HEK293 (cell line): Measurements from ENCODE around the gene THAP5.

ENCODE experiments used
- CTCF ChIA-PET: fragments of 350-600 bp; formaldehyde crosslinking; extraction: SDS; loops from one replicate; lab custom pipeline; 2021; ENCODE audit warnings: antibody characterized with exemption; lab: Yijun Ruan, JAX
- POLR2A ChIA-PET: fragments of 300-600 bp; formaldehyde crosslinking; extraction: SDS; loops from one replicate; lab custom pipeline; 2020; ENCODE audit warnings: antibody characterized with exemption, inconsistent platforms; lab: Yijun Ruan, JAX
- H3K27ac ChIP-seq: fragments of 200-500 bp; sonication (Bioruptor generic); 2 replicates; pipeline ENCODE4 v1.5.1; 2014; ENCODE audit warnings: low read depth, low read length, control low read depth, inconsistent platforms; ENCODE audit errors: extremely low read depth
- H3K36me3 ChIP-seq, 2 experiments: fragments of 200-500 bp in 1 of 2; sonication (Bioruptor generic) in 1 of 2; 1 replicate in 1 of 2; 2 replicates in 1 of 2; pipeline ENCODE4 v1.5.1; 2014 to 2017; ENCODE audit warnings: inconsistent platforms in 2 of 2, low read length in 2 of 2; ENCODE audit not compliant: control insufficient read depth in 2 of 2, insufficient read depth in 1 of 2
- H3K4me1 ChIP-seq: fragments of 200-500 bp; sonication (Bioruptor generic); 2 replicates; pipeline ENCODE4 v1.5.1; 2014; ENCODE audit warnings: mild to moderate bottlenecking, low read length, inconsistent platforms; ENCODE audit not compliant: control insufficient read depth, insufficient read depth
- H3K4me3 ChIP-seq: 2 replicates; pipeline ENCODE4 v1.5.1; 2011; ENCODE audit warnings: low read depth, mild to moderate bottlenecking, control low read depth, low read length, moderate library complexity
- H3K9me3 ChIP-seq: fragments of 200-500 bp; sonication (Bioruptor generic); 2 replicates; pipeline ENCODE4 v1.5.1; 2014; ENCODE audit warnings: low read depth, low read length, inconsistent platforms; ENCODE audit not compliant: control insufficient read depth, insufficient read depth
- HIC1 ChIP-seq: fragments of 450-650 bp; formaldehyde crosslinking; IDR thresholded peaks from 2 replicates; pipeline ENCODE4 v1.5.1; 2016; ENCODE audit warnings: missing biosample characterization, missing genetic modification characterization
- HOXA7 ChIP-seq: sonication (generic); formaldehyde crosslinking; IDR thresholded peaks from 2 replicates; pipeline ENCODE4 v1.8.1; 2022; ENCODE audit warnings: missing genetic modification reagents, borderline replicate concordance
- SCRT2 ChIP-seq: fragments of 450-650 bp; formaldehyde crosslinking; IDR thresholded peaks from 2 replicates; pipeline ENCODE4 v1.5.1; 2016; ENCODE audit warnings: missing biosample characterization, missing genetic modification characterization
- SP2 ChIP-seq: fragments of 450-650 bp; formaldehyde crosslinking; IDR thresholded peaks from 2 replicates; pipeline ENCODE4 v1.5.1; 2016; ENCODE audit warnings: missing biosample characterization, missing genetic modification characterization
- ZBTB49 ChIP-seq: fragments of 450-650 bp; formaldehyde crosslinking; IDR thresholded peaks from 2 replicates; pipeline ENCODE4 v1.5.1; 2016; ENCODE audit warnings: missing biosample characterization, missing genetic modification characterization, low read depth
- ZNF146 ChIP-seq: fragments of 450-650 bp; formaldehyde crosslinking; IDR thresholded peaks from 2 replicates; pipeline ENCODE4 v1.5.1; 2016; ENCODE audit warnings: missing biosample characterization, missing genetic modification characterization
- ZNF221 ChIP-seq: fragments of 450-650 bp; formaldehyde crosslinking; IDR thresholded peaks from 2 replicates; pipeline ENCODE4 v1.5.1; 2017; ENCODE audit warnings: missing biosample characterization, missing genetic modification characterization, borderline replicate concordance
- ZNF23 ChIP-seq: fragments of 450-650 bp; formaldehyde crosslinking; IDR thresholded peaks from 2 replicates; pipeline ENCODE4 v1.5.1; 2016; ENCODE audit warnings: missing biosample characterization, missing genetic modification characterization, borderline replicate concordance
- ZNF266 ChIP-seq: fragments of 450-650 bp; formaldehyde crosslinking; IDR thresholded peaks from 2 replicates; pipeline ENCODE4 v1.5.1; 2016; ENCODE audit warnings: missing biosample characterization, missing genetic modification characterization, low read depth
- ZNF449 ChIP-seq: fragments of 450-650 bp; formaldehyde crosslinking; IDR thresholded peaks from 2 replicates; pipeline ENCODE4 v1.5.1; 2017; ENCODE audit warnings: missing biosample characterization, mild to moderate bottlenecking, missing genetic modification characterization, moderate library complexity
- ZNF600 ChIP-seq: fragments of 450-650 bp; formaldehyde crosslinking; IDR thresholded peaks from 2 replicates; pipeline ENCODE4 v1.5.1; 2016; ENCODE audit warnings: missing biosample characterization, missing genetic modification characterization
- ZNF707 ChIP-seq: fragments of 450-650 bp; formaldehyde crosslinking; IDR thresholded peaks from 2 replicates; pipeline ENCODE4 v1.5.1; 2016; ENCODE audit warnings: missing biosample characterization, missing genetic modification characterization
- TF ChIP-seq, protein P1 (sequence below): fragments of 450-650 bp; formaldehyde crosslinking; IDR thresholded peaks from 2 replicates; pipeline ENCODE4 v1.5.1; 2016; ENCODE audit warnings: missing biosample characterization, missing genetic modification characterization
- TF ChIP-seq, protein P2 (sequence below): fragments of 450-650 bp; formaldehyde crosslinking; IDR thresholded peaks from 2 replicates; pipeline ENCODE4 v1.5.1; 2016; ENCODE audit warnings: missing biosample characterization, missing genetic modification characterization
- TF ChIP-seq, protein P3 (sequence below): fragments of 450-650 bp; formaldehyde crosslinking; optimal IDR thresholded peaks from 2 replicates; pipeline ENCODE3; 2016; ENCODE audit warnings: missing biosample characterization, mild to moderate bottlenecking, missing genetic modification characterization
- TF ChIP-seq, protein P4 (sequence below): fragments of 450-650 bp; formaldehyde crosslinking; IDR thresholded peaks from 2 replicates; pipeline ENCODE4 v1.5.1; 2016; ENCODE audit warnings: missing biosample characterization, missing genetic modification characterization

THAP5 gene

GRCh38 chr7:108572480-108572879 lies 3.0 kb upstream of the THAP5 start:
- no peaks in the 10 kb centered on the region for H3K9me3 ChIP-seq
- ChIA-PET POLR2A (no interaction called here), CTCF (interaction anchor here (0.5 kb wide), 1 partner anchor 60 kb away, joined by 3 read pairs; no protein-coding TSS in a partner anchor)
- no peak overlapping the region for H3K27ac ChIP-seq
- H3K4me1 ChIP-seq = peaks cover 5% of the 10 kb centered on the region; the same call in 1 of the 2 replicates
- H3K4me3 ChIP-seq = no peak overlapping the region
- H3K36me3 ChIP-seq = peaks cover 0 to 20% of the 10 kb centered on the region in 2 experiments; a peak in 2 of 3 replicates
- TF ChIP-seq, protein P1, sequence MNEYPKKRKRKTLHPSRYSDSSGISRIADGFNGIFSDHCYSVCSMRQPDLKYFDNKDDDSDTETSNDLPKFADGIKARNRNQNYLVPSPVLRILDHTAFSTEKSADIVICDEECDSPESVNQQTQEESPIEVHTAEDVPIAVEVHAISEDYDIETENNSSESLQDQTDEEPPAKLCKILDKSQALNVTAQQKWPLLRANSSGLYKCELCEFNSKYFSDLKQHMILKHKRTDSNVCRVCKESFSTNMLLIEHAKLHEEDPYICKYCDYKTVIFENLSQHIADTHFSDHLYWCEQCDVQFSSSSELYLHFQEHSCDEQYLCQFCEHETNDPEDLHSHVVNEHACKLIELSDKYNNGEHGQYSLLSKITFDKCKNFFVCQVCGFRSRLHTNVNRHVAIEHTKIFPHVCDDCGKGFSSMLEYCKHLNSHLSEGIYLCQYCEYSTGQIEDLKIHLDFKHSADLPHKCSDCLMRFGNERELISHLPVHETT (tag by site-specific recombination) = no peak
- no peak for TF ChIP-seq ZNF707 (tag by site-specific recombination)
- no peak for TF ChIP-seq ZNF266 (tag by site-specific recombination)
- TF ChIP-seq, protein P2, sequence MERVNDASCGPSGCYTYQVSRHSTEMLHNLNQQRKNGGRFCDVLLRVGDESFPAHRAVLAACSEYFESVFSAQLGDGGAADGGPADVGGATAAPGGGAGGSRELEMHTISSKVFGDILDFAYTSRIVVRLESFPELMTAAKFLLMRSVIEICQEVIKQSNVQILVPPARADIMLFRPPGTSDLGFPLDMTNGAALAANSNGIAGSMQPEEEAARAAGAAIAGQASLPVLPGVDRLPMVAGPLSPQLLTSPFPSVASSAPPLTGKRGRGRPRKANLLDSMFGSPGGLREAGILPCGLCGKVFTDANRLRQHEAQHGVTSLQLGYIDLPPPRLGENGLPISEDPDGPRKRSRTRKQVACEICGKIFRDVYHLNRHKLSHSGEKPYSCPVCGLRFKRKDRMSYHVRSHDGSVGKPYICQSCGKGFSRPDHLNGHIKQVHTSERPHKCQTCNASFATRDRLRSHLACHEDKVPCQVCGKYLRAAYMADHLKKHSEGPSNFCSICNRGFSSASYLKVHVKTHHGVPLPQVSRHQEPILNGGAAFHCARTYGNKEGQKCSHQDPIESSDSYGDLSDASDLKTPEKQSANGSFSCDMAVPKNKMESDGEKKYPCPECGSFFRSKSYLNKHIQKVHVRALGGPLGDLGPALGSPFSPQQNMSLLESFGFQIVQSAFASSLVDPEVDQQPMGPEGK (tag by site-specific recombination) = no peak
- TF ChIP-seq SP2 = no peak
- TF ChIP-seq ZBTB49 (tag by site-specific recombination) = no peak
- TF ChIP-seq, protein P3, sequence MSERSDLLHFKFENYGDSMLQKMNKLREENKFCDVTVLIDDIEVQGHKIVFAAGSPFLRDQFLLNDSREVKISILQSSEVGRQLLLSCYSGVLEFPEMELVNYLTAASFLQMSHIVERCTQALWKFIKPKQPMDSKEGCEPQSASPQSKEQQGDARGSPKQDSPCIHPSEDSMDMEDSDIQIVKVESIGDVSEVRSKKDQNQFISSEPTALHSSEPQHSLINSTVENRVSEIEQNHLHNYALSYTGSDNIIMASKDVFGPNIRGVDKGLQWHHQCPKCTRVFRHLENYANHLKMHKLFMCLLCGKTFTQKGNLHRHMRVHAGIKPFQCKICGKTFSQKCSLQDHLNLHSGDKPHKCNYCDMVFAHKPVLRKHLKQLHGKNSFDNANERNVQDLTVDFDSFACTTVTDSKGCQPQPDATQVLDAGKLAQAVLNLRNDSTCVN (tag by site-specific recombination) = no peak
- no peak for TF ChIP-seq ZNF221
- TF ChIP-seq SCRT2 (tag by site-specific recombination) = no peak
- no peak for TF ChIP-seq HOXA7 (CRISPR knock-in tag)
- TF ChIP-seq ZNF449 (tag by site-specific recombination) = no peak
- no peak for TF ChIP-seq HIC1
- TF ChIP-seq ZNF146 (tag by site-specific recombination) = no peak
- TF ChIP-seq ZNF600 (tag by site-specific recombination) = no peak
- no peak for TF ChIP-seq ZNF23
- TF ChIP-seq, protein P4, sequence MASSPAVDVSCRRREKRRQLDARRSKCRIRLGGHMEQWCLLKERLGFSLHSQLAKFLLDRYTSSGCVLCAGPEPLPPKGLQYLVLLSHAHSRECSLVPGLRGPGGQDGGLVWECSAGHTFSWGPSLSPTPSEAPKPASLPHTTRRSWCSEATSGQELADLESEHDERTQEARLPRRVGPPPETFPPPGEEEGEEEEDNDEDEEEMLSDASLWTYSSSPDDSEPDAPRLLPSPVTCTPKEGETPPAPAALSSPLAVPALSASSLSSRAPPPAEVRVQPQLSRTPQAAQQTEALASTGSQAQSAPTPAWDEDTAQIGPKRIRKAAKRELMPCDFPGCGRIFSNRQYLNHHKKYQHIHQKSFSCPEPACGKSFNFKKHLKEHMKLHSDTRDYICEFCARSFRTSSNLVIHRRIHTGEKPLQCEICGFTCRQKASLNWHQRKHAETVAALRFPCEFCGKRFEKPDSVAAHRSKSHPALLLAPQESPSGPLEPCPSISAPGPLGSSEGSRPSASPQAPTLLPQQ (tag by site-specific recombination) = no peak
